Left lobe of liver (tissue), 2 donors: ENCODE data around the gene SLFN5. TPM values are rescaled to one million over a fixed set of nuclear protein-coding genes. Genes with fewer than 3 reads are reported as not detected.
"Not testable (repeated sequence)": the region's sequence is repeated elsewhere in the genome, so short reads cannot be mapped to it uniquely, and the experiment has no call there.

Source experiments
- ATAC-seq: fragments of 200-7000 bp; cut with Tn5 transposase; one replicate; pipeline ENCODE4 v1.9.1; 2020; ENCODE audit warnings: mild to moderate bottlenecking, moderate library complexity
- DNase-seq: peaks from one replicate; pipeline ENCODE4 v3.0.0-alpha.2; 2020; ENCODE audit warnings: low spot score
- total RNA-seq: library from RNA; stranded (reverse); gene quantifications from one replicate; pipeline ENCODE4 v1.2.1, GENCODE V29; 2021
- donor health status: DM: no; HTN: no; CAD: no; lungs with moderate emphysema.
- donor health status: DM: no; HTN: yes; CAD: no.

SLFN5 gene
- total RNA-seq, 1 donor from 2014 or later: 5.2 TPM

DNA sequence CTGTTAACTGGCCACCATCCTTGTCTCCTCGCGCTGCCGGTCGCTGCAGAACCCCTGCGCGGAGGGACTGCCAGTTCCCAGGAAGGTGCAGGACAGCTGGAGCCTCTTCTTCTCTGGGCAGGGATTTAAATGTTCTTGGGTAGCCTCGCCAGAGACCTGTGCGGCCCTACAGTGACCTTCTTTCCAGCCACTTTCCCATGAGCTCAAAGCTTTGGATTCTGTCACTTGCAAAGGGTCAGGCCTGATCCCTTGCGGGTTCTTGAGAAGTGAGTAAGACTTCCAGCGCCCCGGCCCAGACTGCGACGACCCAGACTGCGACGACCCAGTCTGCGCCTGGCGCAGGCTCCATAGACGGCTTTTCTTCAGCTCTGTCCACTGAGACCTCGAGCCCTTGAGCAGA, 1.4 kb upstream of the SLFN5 start:
- peak; percentile 46 for DNase-seq

DNA sequence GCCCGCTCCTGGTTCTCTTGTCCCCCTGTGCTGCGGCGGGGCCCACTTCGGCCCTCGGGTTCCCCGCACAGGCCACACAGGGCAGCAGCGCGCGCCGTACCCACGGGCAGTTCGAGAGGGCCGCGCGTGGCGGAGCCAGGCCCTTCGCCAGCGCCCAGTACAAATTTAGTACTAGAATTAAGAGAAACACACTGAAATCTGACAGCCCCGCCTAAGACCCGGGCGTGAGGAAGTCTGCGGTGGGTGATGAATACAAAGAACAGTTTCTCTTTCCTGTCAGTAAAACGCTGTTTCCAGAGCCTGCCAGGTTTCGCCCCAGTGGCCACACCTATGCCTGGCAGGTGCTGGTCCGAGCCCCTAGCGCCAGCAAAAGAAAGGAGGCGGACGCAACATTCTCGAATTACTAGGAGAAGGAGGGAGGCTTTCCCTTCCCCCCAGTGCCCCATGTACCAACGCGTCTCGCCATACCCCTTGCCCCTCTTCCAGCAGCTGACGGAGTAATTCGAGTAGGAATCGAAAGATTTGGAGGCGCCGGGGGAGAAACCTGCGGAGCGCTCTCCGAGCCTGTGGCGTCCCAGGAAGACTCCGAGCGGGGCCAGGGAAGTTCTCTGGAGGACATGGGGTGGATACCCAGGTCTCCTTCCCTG, 591 bp upstream of the SLFN5 start:
- peak; percentile 70 for DNase-seq
- ATAC-seq: peak; percentile 68

More for the DNA sequence above, 1.4 kb upstream of the SLFN5 start:
- ATAC-seq: no peak

GRCh38 chr17:35243561-35244340, 879 bp downstream of the SLFN5 start:
- ATAC-seq (peak; percentile 2), DNase-seq (no peak)

- ATAC-seq (no peak), DNase-seq (no peak)
These were observed 1.7 kb downstream of the SLFN5 start for GRCh38 chr17:35244341-35245195.

GRCh38 chr17:35245196-35245486, 2.3 kb downstream of the SLFN5 start:
- no peak for ATAC-seq
- DNase-seq: no peak

DNA sequence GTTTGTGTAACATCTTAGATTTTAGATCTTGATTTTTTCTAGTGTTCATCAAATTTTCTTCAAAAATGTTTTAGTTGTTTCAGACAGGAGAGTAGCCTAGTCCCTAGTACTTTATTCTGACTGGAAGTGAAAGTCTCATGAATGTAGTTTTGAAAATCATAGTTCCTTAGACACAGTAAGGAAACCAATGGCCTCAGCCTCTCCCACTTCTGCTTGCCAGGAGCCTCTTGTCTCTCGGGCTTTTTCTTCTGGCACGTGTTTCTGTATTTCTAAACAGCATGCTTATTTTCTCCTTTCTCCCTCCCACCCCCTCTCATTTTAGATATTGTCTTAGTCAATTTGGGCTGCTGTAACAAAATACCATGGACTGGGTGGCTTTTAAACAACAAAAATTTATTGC, 9.8 kb downstream of the SLFN5 start:
- DNase-seq (no peak), ATAC-seq (no peak)

DNA sequence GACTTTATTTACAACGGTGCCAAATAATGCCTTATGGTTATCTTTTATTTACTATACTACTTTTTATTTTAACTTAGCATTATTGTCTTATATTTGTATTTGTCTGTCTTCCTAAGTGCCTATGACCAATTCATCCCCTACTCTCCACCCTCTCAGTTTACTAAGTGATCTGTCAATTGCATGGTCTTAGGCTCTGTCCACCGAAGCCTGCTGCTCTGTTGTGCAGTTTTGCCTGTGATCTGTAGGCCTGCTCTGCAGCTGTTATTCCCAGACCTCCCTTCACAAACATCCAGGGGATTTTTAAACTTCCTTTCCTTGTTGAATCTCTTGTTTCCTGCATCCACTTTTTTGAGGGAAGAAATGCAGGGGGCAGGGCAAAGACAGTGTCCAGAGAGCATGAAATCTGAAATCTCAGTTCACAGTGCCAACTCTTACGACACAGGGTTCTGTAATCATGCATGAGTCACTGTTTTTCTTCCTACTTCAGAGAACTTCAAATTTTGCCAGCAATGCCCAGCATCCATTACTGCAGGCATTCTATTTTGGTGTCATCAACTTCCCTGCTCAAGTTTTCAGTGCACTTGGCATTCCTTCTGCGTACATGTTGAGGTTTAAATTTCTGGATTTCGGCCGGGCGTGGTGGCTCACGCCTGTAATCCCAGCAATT, 11.4 kb downstream of the SLFN5 start:
- ATAC-seq: peak; percentile 96
- DNase-seq: peak; percentile 77

DNA sequence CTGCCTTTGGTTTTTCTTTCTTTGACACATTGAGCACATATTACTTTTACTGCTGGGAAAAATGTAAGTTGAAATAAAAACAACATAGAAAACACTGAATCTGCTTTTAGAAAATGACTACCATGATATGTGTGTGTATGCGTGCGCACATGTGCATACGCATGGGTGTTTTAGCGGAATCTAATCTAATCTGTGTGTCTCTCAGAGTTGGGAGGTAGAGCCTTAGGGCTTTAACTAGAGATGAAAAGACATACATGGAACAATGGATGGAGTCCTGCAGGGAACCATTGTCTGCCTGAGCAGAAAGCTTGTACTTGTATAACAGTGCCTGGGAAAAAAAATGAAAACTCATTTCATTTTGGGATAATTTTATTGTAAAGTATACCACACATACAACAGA, 12.4 kb downstream of the SLFN5 start:
- no peak for DNase-seq
- ATAC-seq: no peak

- ATAC-seq (no peak), DNase-seq (no peak)
These were observed 13.8 kb downstream of the SLFN5 start for GRCh38 chr17:35256629-35257028.

GRCh38 chr17:35257208-35257659, 14.4 kb downstream of the SLFN5 start:
- ATAC-seq (peak; percentile 35), DNase-seq (peak; percentile 66)

DNA sequence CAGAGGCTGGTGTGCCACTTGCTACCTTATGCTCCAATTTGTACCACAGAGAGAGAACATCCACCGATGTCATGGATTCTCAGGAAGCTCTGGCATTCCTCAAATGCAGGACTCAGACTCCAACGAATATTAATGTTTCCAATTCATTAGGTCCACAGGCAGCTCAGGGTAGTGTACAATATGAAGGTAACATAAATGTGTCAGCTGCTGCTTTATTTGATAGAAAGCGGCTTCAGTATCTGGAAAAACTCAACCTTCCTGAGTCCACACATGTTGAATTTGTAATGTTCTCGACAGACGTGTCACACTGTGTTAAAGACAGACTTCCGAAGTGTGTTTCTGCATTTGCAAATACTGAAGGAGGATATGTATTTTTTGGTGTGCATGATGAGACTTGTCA, 16.1 kb downstream of the SLFN5 start:
- ATAC-seq: no peak
- DNase-seq: no peak

- no peak for DNase-seq
- ATAC-seq: no peak
These were observed 22.2 kb downstream of the SLFN5 start for GRCh38 chr17:35265071-35265470.

DNA sequence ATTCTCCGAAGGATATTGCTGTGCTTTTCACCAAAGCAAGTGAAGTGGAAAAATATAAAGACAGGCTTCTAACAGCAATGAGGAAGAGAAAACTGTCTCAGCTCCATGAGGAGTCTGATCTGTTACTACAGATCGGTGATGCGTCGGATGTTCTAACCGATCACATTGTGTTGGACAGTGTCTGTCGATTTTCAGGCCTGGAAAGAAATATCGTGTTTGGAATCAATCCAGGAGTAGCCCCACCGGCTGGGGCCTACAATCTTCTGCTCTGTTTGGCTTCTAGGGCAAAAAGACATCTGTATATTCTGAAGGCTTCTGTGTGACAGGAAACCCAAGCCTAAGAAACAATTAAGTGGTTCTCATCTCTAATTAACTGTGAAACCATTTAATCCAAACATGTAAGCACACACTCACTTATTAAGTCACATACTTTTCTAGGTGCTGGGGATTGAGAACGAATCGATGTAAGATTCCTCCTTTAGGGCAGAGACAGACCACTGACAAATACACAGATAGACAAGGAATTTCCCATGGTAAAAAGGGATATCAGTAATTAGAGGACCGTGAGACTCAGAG, 22.8 kb downstream of the SLFN5 start:
- DNase-seq (no peak), ATAC-seq (no peak)

GRCh38 chr17:35274167-35275066, 31.5 kb downstream of the SLFN5 start:
- ATAC-seq, DNase-seq: not testable (repeated sequence)

- not testable (repeated sequence) for ATAC-seq, DNase-seq
These were observed 35.6 kb downstream of the SLFN5 start for GRCh38 chr17:35278454-35278853.

DNA sequence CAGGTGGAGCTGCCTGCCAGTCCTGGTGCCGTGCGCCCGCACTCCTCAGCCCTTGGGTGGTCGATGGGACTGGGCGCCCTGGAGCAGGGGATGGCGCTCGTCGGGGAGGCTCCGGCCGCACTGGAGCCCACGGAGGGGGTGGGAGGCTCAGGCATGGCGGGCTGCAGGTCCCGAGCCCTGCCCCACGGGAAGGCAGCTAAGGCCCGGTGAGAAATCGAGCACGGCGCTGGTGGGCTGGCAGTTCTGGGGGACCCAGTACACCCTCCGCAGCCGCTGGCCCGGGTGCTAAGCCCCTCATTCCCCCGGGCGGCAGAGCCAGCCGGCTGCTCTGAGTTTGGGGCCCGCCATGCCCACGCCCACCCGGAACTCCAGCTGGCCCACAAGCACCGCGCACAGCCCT, 36.0 kb downstream of the SLFN5 start:
- ATAC-seq, DNase-seq: not testable (repeated sequence)

GRCh38 chr17:35283767-35284166, 40.9 kb downstream of the SLFN5 start:
- ATAC-seq: no peak
- no peak for DNase-seq

GRCh38 chr17:35284955-35285354, 42.1 kb downstream of the SLFN5 start:
- no peak for ATAC-seq

GRCh38 chr17:35286120-35286781, 43.4 kb downstream of the SLFN5 start:
- DNase-seq: no peak

More at GRCh38 chr17:35284955-35285354, 42.1 kb downstream of the SLFN5 start:
- no peak for DNase-seq

More at GRCh38 chr17:35286120-35286781, 43.4 kb downstream of the SLFN5 start:
- no peak for ATAC-seq
